H1 (cell line): ENCODE data around the gene AFF4. TPM values are rescaled to one million over a fixed set of nuclear protein-coding genes. Genes with fewer than 3 reads are reported as not detected.

Source experiments
- CTCF ChIA-PET: fragments of 300-600 bp; sonication (Branson Sonifier 250); formaldehyde crosslinking; loops from one replicate; lab custom pipeline; 2021; ENCODE audit not compliant: partially characterized antibody; lab: Charles Lee
- POLR2A ChIA-PET: fragments of 300-600 bp; sonication (Branson Sonifier 250); formaldehyde crosslinking; loops from one replicate; lab custom pipeline; 2021; ENCODE audit warnings: inconsistent platforms; ENCODE audit not compliant: partially characterized antibody; lab: Charles Lee
- DNase-seq, 2 experiments: peaks; one replicate each; pipeline versions ENCODE4 v3.0.0 to v3.0.0-alpha.2; 2010 to 2022; ENCODE audit warnings: low spot score in 2 of 2, low read depth in 1 of 2, mixed read lengths in 1 of 2
- FAIRE-seq: peaks from 2 replicates; lab custom pipeline; 2011; peaks lifted over from hg19 to GRCh38; lab: Jason Lieb, UNC
- H2AFZ ChIP-seq: 2 replicates; pipeline ENCODE4 v1.8.1; 2012; ENCODE audit warnings: low read length, inconsistent platforms
- H2AK5ac ChIP-seq: 2 replicates; pipeline ENCODE4 v1.6.1; 2013; ENCODE audit warnings: low read depth, low read length
- H2BK120ac ChIP-seq: replicated peaks from 2 replicates; pipeline ENCODE3; 2013; ENCODE audit warnings: low read depth, low read length, inconsistent platforms
- H2BK12ac ChIP-seq: 2 replicates; pipeline ENCODE4 v1.6.1; 2013; ENCODE audit warnings: low read depth, low read length
- H2BK15ac ChIP-seq: 2 replicates; pipeline ENCODE4 v1.6.1; 2013; ENCODE audit warnings: low read length
- H2BK20ac ChIP-seq: 2 replicates; pipeline ENCODE4 v1.6.1; 2013; ENCODE audit warnings: low read length
- H2BK5ac ChIP-seq: 2 replicates; pipeline ENCODE4 v1.6.1; 2013; ENCODE audit warnings: low read depth, low read length
- H3K14ac ChIP-seq: 2 replicates; pipeline ENCODE4 v1.6.1; 2013; ENCODE audit warnings: inconsistent platforms; ENCODE audit not compliant: insufficient read length
- H3K18ac ChIP-seq: 2 replicates; pipeline ENCODE4 v1.6.1; 2013; ENCODE audit warnings: low read length; ENCODE audit errors: extremely low read depth
- H3K23ac ChIP-seq: 2 replicates; pipeline ENCODE4 v1.6.1; 2013; ENCODE audit warnings: inconsistent platforms; ENCODE audit not compliant: insufficient read length
- H3K23me2 ChIP-seq: 2 replicates; pipeline ENCODE4 v1.6.1; 2013; ENCODE audit warnings: low read depth, low read length
- H3K27ac ChIP-seq: 2 replicates; pipeline ENCODE4 v1.6.1; 2011; ENCODE audit warnings: low read depth, low read length, inconsistent platforms
- H3K27me3 ChIP-seq, 4 experiments: replicated peaks in 1 of 4; 1 replicate in 1 of 4; 2 replicates in 3 of 4; pipeline versions ENCODE4 v1.6.1 to v1.8.1; 2011 to 2013; ENCODE audit warnings: low read length in 3 of 4, mild to moderate bottlenecking in 3 of 4, inconsistent platforms in 2 of 4, mixed read lengths in 2 of 4, moderate library complexity in 1 of 4; ENCODE audit not compliant: control insufficient read depth in 3 of 4, insufficient read depth in 3 of 4; ENCODE audit errors: extremely low read depth in 1 of 4
- H3K36me3 ChIP-seq, 4 experiments: 2 replicates each; pipeline versions ENCODE4 v1.6.1 to v1.8.1; 2011 to 2013; ENCODE audit warnings: mild to moderate bottlenecking in 4 of 4, low read length in 3 of 4, moderate library complexity in 2 of 4, control low read depth in 1 of 4, inconsistent platforms in 1 of 4; ENCODE audit not compliant: insufficient read depth in 4 of 4, control insufficient read depth in 2 of 4
- H3K4ac ChIP-seq: replicated peaks from 2 replicates; pipeline ENCODE3; 2013; ENCODE audit warnings: low read length, low read depth, mixed read lengths, inconsistent platforms; ENCODE audit not compliant: insufficient read length
- H3K4me1 ChIP-seq, 4 experiments: replicated peaks in 1 of 4; 1 replicate in 1 of 4; 2 replicates in 3 of 4; pipeline versions ENCODE4 v1.6.1 to v1.8.1; 2011 to 2013; ENCODE audit warnings: low read length in 3 of 4, inconsistent platforms in 2 of 4, mixed read lengths in 1 of 4; ENCODE audit not compliant: insufficient read depth in 4 of 4, control insufficient read depth in 3 of 4
- H3K4me2 ChIP-seq, 2 experiments: 2 replicates each; pipeline versions ENCODE4 v1.6.1 to v1.8.1; 2011 to 2013; ENCODE audit warnings: low read depth in 2 of 2, low read length in 2 of 2, control low read depth in 1 of 2, inconsistent platforms in 1 of 2, mild to moderate bottlenecking in 1 of 2; ENCODE audit not compliant: insufficient read depth in 1 of 2
- H3K4me3 ChIP-seq, 4 experiments: fragments of 200-600, 300-600 bp in 1 of 4; sonication (generic), shearing (Covaris generic), sonication (Bioruptor Twin) in 1 of 4; 2 replicates each; pipeline versions ENCODE4 v1.5.1 to v1.8.1; 2011 to 2016; ENCODE audit warnings: low read length in 4 of 4, low read depth in 3 of 4, control low read depth in 2 of 4, inconsistent platforms in 2 of 4, mild to moderate bottlenecking in 2 of 4, mixed read lengths in 1 of 4, moderate library complexity in 1 of 4; ENCODE audit not compliant: insufficient read depth in 2 of 4; ENCODE audit errors: extremely low read depth in 1 of 4
- H3K56ac ChIP-seq: replicated peaks from 2 replicates; pipeline ENCODE3; 2013; ENCODE audit warnings: low read depth, mild to moderate bottlenecking, mixed read lengths, low read length, inconsistent platforms; ENCODE audit not compliant: insufficient read length
- H3K79me1 ChIP-seq: 2 replicates; pipeline ENCODE4 v1.6.1; 2013; ENCODE audit warnings: low read depth, low read length, control low read depth
- H3K79me2 ChIP-seq, 2 experiments: 2 replicates each; pipeline versions ENCODE4 v1.6.1 to v1.8.1; 2012 to 2013; ENCODE audit warnings: low read length in 2 of 2, mild to moderate bottlenecking in 2 of 2, inconsistent platforms in 1 of 2; ENCODE audit not compliant: insufficient read depth in 2 of 2, control insufficient read depth in 1 of 2
- H3K9ac ChIP-seq, 4 experiments: replicated peaks in 1 of 4; 1 replicate in 1 of 4; 2 replicates in 3 of 4; pipeline versions ENCODE4 v1.6.1 to v1.8.1; 2011 to 2013; ENCODE audit warnings: low read depth in 3 of 4, low read length in 3 of 4, control low read depth in 2 of 4, mild to moderate bottlenecking in 2 of 4, moderate library complexity in 2 of 4, inconsistent platforms in 1 of 4; ENCODE audit errors: extremely low read depth in 1 of 4
- H3K9me3 ChIP-seq, 2 experiments: 2 replicates each; pipeline versions ENCODE4 v1.6.1 to v1.8.1; 2012 to 2013; ENCODE audit warnings: mild to moderate bottlenecking in 2 of 2, moderate library complexity in 2 of 2, control low read depth in 1 of 2, inconsistent platforms in 1 of 2, low read depth in 1 of 2, low read length in 1 of 2, mixed read lengths in 1 of 2; ENCODE audit not compliant: insufficient read depth in 2 of 2
- H4K20me1 ChIP-seq, 2 experiments: replicated peaks in 1 of 2; 2 replicates each; pipeline versions ENCODE3 to v1.8.1; 2011 to 2013; ENCODE audit warnings: inconsistent platforms in 2 of 2, low read length in 2 of 2, mild to moderate bottlenecking in 1 of 2; ENCODE audit not compliant: insufficient read depth in 2 of 2, control insufficient read depth in 1 of 2
- H4K5ac ChIP-seq: 2 replicates; pipeline ENCODE4 v1.6.1; 2013; ENCODE audit warnings: low read length, low read depth, mixed read lengths, inconsistent platforms; ENCODE audit not compliant: insufficient read length
- H4K8ac ChIP-seq: 2 replicates; pipeline ENCODE4 v1.8.0; 2013; ENCODE audit warnings: mild to moderate bottlenecking, moderate library complexity, low read length, inconsistent platforms; ENCODE audit not compliant: insufficient read depth; ENCODE audit errors: extremely low read depth
- H4K91ac ChIP-seq: replicated peaks from 2 replicates; pipeline ENCODE3; 2013; ENCODE audit warnings: low read length, mixed read lengths, inconsistent platforms; ENCODE audit not compliant: insufficient read length
- RFX5 ChIP-seq: IDR thresholded peaks from 2 replicates; pipeline ENCODE4 v1.6.1; 2011; ENCODE audit warnings: low read depth, low read length, improper control_type of control experiment, borderline replicate concordance
- ZNF274 ChIP-seq: IDR thresholded peaks from 2 replicates; pipeline ENCODE4 v1.7.0; 2012; ENCODE audit warnings: low read length, borderline replicate concordance; ENCODE audit errors: extremely low read depth
- WGBS, 2 experiments: shearing (Covaris generic) in 1 of 2; methylation state at CpG; one replicate each; pipeline versions ENCODE4 v1.1.6 to v1.1.7; 2013 to 2015; ENCODE audit warnings: low lambda C conversion rate in 2 of 2, mixed read lengths in 2 of 2, inconsistent platforms in 1 of 2, low coverage in 1 of 2, missing lambda C conversion rate in 1 of 2; ENCODE audit not compliant: insufficient replicate concordance in 2 of 2, insufficient coverage in 1 of 2, insufficient read length in 1 of 2; ENCODE audit errors: extremely low coverage in 1 of 2, missing lambda C conversion rate in 1 of 2; 5-methylcytosine and 5-hydroxymethylcytosine counted together
- polyA plus RNA-seq, 7 experiments: library from polyadenylated mRNA; depleted of rRNA in 3 of 7; stranded (reverse) in 5 of 7; unstranded in 2 of 7; fragments of >200 nt in 5 of 7; fragments of 200-250 nt in 2 of 7; gene quantifications; 1 replicate in 5 of 7; 2 replicates in 1 of 7; 4 replicates in 1 of 7; pipeline versions ENCODE4 v1.2.1 to v1.2.3, GENCODE V29; 2011 to 2013; ENCODE audit warnings: missing spikeins in 2 of 7, mixed read lengths in 2 of 7
- total RNA-seq: library from RNA; stranded (reverse); fragmentation: NEBNext Ultra II Directional; extraction: Animal tissue kit (Norgen Biotek cat#: 25700); gene quantifications from 2 replicates; pipeline ENCODE4 v1.2.1, GENCODE V29; 2021
- TF ChIP-seq, protein P1 (sequence below): IDR thresholded peaks from 2 replicates; pipeline ENCODE4 v1.6.1; 2011; ENCODE audit warnings: low read length, improper control_type of control experiment

Gene AFF4
- total and polyA plus RNA-seq, 2 of the 8 experiments (the other 6 are each of a cell fraction or from before 2014, with no cell fraction given): 12.0 to 61.4 TPM

DNA sequence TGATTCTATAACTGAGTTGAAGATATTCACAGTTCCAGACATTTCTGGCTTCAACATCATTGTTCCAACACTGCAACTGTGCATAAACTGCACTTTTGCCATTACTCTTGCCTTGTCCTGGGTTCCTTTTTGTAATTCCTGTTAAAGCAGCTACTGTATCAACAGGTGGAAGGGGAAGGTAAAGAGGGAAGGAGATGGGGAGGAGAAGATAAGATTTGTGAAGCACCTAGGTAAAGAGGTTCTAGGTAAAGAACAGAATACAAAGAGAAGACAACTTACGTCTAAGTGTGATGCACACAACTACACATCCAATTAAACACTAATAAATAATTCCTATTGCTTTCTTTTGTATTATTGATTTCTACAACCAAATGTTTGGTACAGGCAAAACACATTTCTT lies 53.7 kb downstream of the AFF4 start:
- H3K9ac ChIP-seq: no peak overlapping the region
- H2AK5ac ChIP-seq: no peak overlapping the region
- H2BK15ac ChIP-seq: no peak overlapping the region
- no peaks in the 10 kb centered on the region; the same call in 1 of the 2 replicates for H3K23me2 ChIP-seq
- no peak overlapping the region for H3K18ac ChIP-seq
- H3K4me2 ChIP-seq: no peak overlapping the region
- H2BK12ac ChIP-seq: no peak overlapping the region
- peaks cover 0 to 7% of the 10 kb centered on the region in 2 experiments; a peak in 1 of 4 replicates for H3K79me2 ChIP-seq
- no peak overlapping the region for H3K14ac ChIP-seq
- H3K4me1 ChIP-seq: 0 out of 7 replicates have a peak, but pooled peaks cover 0 to 2% (median 0%) of the 10 kb centered on the region in 4 experiments
- no peak overlapping the region for H2AFZ ChIP-seq
- no peaks in the 10 kb centered on the region for H3K27me3 ChIP-seq
- H3K9me3 ChIP-seq: no peaks in the 10 kb centered on the region
- no peak for FAIRE-seq
- no peak overlapping the region for H2BK120ac ChIP-seq
- no peak overlapping the region for H4K91ac ChIP-seq
- POLR2A ChIA-PET: interaction anchor here (1.0 kb wide), 1 partner anchor 170 kb away, joined by 3 read pairs; no protein-coding TSS in a partner anchor
- H3K4ac ChIP-seq: no peak overlapping the region
- peaks cover 0 to 10% of the 10 kb centered on the region in 2 experiments for H4K20me1 ChIP-seq
- H3K79me1 ChIP-seq: no peaks in the 10 kb centered on the region; the same call in 1 of the 2 replicates
- H3K23ac ChIP-seq: no peak overlapping the region
- H3K27ac ChIP-seq: no peak overlapping the region; the same call in 1 of the 2 replicates
- H4K5ac ChIP-seq: no peak overlapping the region
- TF ChIP-seq RFX5 (no peak), ZNF274 (no peak)
- TF ChIP-seq, protein P1, sequence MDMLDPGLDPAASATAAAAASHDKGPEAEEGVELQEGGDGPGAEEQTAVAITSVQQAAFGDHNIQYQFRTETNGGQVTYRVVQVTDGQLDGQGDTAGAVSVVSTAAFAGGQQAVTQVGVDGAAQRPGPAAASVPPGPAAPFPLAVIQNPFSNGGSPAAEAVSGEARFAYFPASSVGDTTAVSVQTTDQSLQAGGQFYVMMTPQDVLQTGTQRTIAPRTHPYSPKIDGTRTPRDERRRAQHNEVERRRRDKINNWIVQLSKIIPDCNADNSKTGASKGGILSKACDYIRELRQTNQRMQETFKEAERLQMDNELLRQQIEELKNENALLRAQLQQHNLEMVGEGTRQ: no peak
- no peak overlapping the region for H3K4me3 ChIP-seq
- WGBS, 2 experiments: 95% methylated on average over 1 of the region's 1 CpG; no CpG with 5 or more reads in 1 of the 2 experiments
- H2BK20ac ChIP-seq: no peak overlapping the region
- H3K36me3 ChIP-seq: peaks cover 0 to 16% (median 2%) of the 10 kb centered on the region in 4 experiments; a peak in 3 of 8 replicates
- no peak overlapping the region for H2BK5ac ChIP-seq
- no peak overlapping the region for H4K8ac ChIP-seq
- CTCF ChIA-PET: interaction anchor here (1.1 kb wide), 1 partner anchor 52 kb away, joined by 3 read pairs; no protein-coding TSS in a partner anchor
- H3K56ac ChIP-seq: no peak overlapping the region
- DNase-seq: no peak
